ENCODE data around the gene AURKAIP1.

AURKAIP1 gene

GRCh38 chr1:1356166-1356795, 18.7 kb downstream of the AURKAIP1 start:
- TF ChIP-seq CTCF (IDR thresholded peaks at IDR 0.05), result no peak
- DNase-seq, result peak; percentile 15
- H3K36me3 Mint-ChIP-seq (ENCODE audit: low read depth), result no peaks in the 10 kb centered on the region
- H3K4me3 Mint-ChIP-seq, result peak overlapping the region; percentile 86
- H3K27me3 Mint-ChIP-seq (ENCODE audit: low read depth, poor library complexity), result peaks cover 5% of the 10 kb centered on the region
- no peak overlapping the region for H3K27ac Mint-ChIP-seq
- H3K4me1 Mint-ChIP-seq, result peaks cover 67% of the 10 kb centered on the region
- no peaks in the 10 kb centered on the region for H3K9me3 Mint-ChIP-seq

- Mint-ChIP-seq H3K4me3 (no peak overlapping the region), H3K4me1 (peaks cover 58% of the 10 kb centered on the region), H3K9me3 (no peaks in the 10 kb centered on the region), H3K27me3 (ENCODE audit: low read depth, poor library complexity) (peaks cover 3% of the 10 kb centered on the region), H3K27ac (no peak overlapping the region), H3K36me3 (ENCODE audit: low read depth) (no peaks in the 10 kb centered on the region)
- DNase-seq, result peak; percentile 62
- no peak for TF ChIP-seq CTCF (IDR thresholded peaks at IDR 0.05)
These were observed 19.6 kb downstream of the AURKAIP1 start for GRCh38 chr1:1355416-1355815.

GRCh38 chr1:1354271-1355247, 20.4 kb downstream of the AURKAIP1 start:
- peak overlapping the region; percentile 76 for H3K4me3 Mint-ChIP-seq
- peaks cover 53% of the 10 kb centered on the region for H3K4me1 Mint-ChIP-seq
- peak; percentile 42 for DNase-seq
- H3K9me3 Mint-ChIP-seq, result no peaks in the 10 kb centered on the region
- no peaks in the 10 kb centered on the region for H3K36me3 Mint-ChIP-seq (ENCODE audit: low read depth)
- peaks cover 3% of the 10 kb centered on the region for H3K27me3 Mint-ChIP-seq (ENCODE audit: low read depth, poor library complexity)
- TF ChIP-seq CTCF (IDR thresholded peaks at IDR 0.05), result no peak
- no peak overlapping the region for H3K27ac Mint-ChIP-seq

- peaks cover 3% of the 10 kb centered on the region for H3K27me3 Mint-ChIP-seq (ENCODE audit: low read depth, poor library complexity)
- no peak for TF ChIP-seq CTCF (IDR thresholded peaks at IDR 0.05)
- no peaks in the 10 kb centered on the region for H3K9me3 Mint-ChIP-seq
- H3K27ac Mint-ChIP-seq, result no peak overlapping the region
- no peaks in the 10 kb centered on the region for H3K36me3 Mint-ChIP-seq (ENCODE audit: low read depth)
- DNase-seq, result peak; percentile 31
- H3K4me3 Mint-ChIP-seq, result peak overlapping the region; percentile 18
- peaks cover 43% of the 10 kb centered on the region for H3K4me1 Mint-ChIP-seq
These were observed 21.4 kb downstream of the AURKAIP1 start for GRCh38 chr1:1353389-1354151.

GRCh38 chr1:1352786-1353388, 22.1 kb downstream of the AURKAIP1 start:
- H3K36me3 Mint-ChIP-seq (ENCODE audit: low read depth), result no peaks in the 10 kb centered on the region
- H3K9me3 Mint-ChIP-seq, result no peaks in the 10 kb centered on the region
- H3K27me3 Mint-ChIP-seq (ENCODE audit: low read depth, poor library complexity), result peaks cover 3% of the 10 kb centered on the region
- no peak for DNase-seq
- peak overlapping the region; percentile 73 for H3K4me3 Mint-ChIP-seq
- no peak overlapping the region for H3K27ac Mint-ChIP-seq
- TF ChIP-seq CTCF (IDR thresholded peaks at IDR 0.05), result no peak
- H3K4me1 Mint-ChIP-seq, result peaks cover 40% of the 10 kb centered on the region
